Liver (tissue), 3 donors: Measurements from ENCODE around the gene PGA3.

ENCODE experiments used
- JUND ChIP-seq, 2 donors: IDR thresholded peaks; 2 replicates each; pipeline ENCODE4 v1.6.1; 2016; ENCODE audit warnings: antibody characterized with exemption in 2 of 2
- RAD21 ChIP-seq, 2 donors: IDR thresholded peaks; 2 replicates each; pipeline ENCODE4 v1.6.1; 2016; ENCODE audit warnings: antibody characterized with exemption in 2 of 2, mild to moderate bottlenecking in 2 of 2
- TF ChIP-seq, protein P1 (sequence below): fragments of 150-350 bp; IDR thresholded peaks from 2 replicates; pipeline ENCODE4 v1.5.1; 2017; ENCODE audit warnings: improper control_type of control experiment, low read depth, low read length; ENCODE audit not compliant: missing input control
- TF ChIP-seq, protein P2 (sequence below): IDR thresholded peaks from 2 replicates; pipeline ENCODE4 v1.6.1; 2016; ENCODE audit warnings: antibody characterized with exemption
- donor health status: healthy.
- donor health status: healthy.

DNA sequence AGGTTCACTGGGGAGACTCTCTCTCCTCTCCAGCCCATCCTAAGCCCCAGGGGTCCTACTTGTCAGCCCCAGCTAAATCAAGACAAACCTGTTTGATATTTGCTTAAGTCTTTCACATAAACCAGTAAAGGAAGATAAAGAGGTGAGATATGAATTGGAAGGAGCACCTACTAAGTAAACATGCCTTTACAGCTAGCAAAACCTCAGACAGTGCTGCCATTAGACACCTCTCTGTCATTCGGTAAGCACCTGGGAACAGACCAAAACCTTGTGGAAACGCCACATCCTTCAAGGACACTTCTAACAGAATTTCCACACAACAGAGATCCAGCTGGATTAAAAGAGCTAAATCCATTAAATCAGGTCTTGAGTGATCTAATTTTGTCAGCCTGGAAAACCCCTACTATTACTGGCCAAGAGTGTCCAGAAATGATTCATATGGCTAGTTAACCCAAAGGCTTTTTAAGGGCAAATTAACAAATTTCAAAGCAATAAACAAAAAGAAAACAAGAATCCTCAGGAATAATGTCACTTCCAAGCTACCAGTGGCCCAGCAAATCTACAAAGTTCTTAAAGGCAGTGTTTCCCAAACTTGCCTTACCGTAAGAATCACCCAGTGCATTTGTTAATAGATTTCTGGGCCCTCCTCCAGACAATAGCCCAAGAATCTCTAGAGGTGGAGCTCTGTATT, 44.5 kb upstream of the PGA3 start:
- TF ChIP-seq, protein P1, sequence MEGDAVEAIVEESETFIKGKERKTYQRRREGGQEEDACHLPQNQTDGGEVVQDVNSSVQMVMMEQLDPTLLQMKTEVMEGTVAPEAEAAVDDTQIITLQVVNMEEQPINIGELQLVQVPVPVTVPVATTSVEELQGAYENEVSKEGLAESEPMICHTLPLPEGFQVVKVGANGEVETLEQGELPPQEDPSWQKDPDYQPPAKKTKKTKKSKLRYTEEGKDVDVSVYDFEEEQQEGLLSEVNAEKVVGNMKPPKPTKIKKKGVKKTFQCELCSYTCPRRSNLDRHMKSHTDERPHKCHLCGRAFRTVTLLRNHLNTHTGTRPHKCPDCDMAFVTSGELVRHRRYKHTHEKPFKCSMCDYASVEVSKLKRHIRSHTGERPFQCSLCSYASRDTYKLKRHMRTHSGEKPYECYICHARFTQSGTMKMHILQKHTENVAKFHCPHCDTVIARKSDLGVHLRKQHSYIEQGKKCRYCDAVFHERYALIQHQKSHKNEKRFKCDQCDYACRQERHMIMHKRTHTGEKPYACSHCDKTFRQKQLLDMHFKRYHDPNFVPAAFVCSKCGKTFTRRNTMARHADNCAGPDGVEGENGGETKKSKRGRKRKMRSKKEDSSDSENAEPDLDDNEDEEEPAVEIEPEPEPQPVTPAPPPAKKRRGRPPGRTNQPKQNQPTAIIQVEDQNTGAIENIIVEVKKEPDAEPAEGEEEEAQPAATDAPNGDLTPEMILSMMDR, result no peak
- TF ChIP-seq JUND (IDR thresholded peaks at IDR 0.05), result no peak
- no peak for TF ChIP-seq RAD21 (IDR thresholded peaks at IDR 0.05)
- TF ChIP-seq, protein P2, sequence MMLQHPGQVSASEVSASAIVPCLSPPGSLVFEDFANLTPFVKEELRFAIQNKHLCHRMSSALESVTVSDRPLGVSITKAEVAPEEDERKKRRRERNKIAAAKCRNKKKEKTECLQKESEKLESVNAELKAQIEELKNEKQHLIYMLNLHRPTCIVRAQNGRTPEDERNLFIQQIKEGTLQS, result no peak
